ENCODE measurements around the gene SNX18.
"Not testable (repeated sequence)": the region's sequence is repeated elsewhere in the genome, so short reads cannot be mapped to it uniquely, and the experiment has no call there.

- TF ChIP-seq EP300, CTCF, POLR2A, POLR2AphosphoS5 (IDR thresholded peaks at IDR 0.05): not testable (repeated sequence)
Measured at GRCh38 chr5:54536861-54537260, 19.3 kb downstream of the SNX18 start.
